ENCODE data around the gene VSIG10L2.

GRCh38 chr11:125901872-125902271 is 44.0 kb upstream of the VSIG10L2 start:
- TF ChIP-seq CTCF (IDR thresholded peaks at IDR 0.05) (no peak), ZFX (IDR thresholded peaks at IDR 0.05; ENCODE audit: borderline replicate concordance) (no peak)

Measured in 22Rv1 (cell line).